HG02763 (cell line): ENCODE results near the gene ARHGAP12.

ENCODE experiments used
- ATAC-seq: cut with Tn5 transposase; IDR thresholded peaks from one replicate; pipeline ENCODE4 v1.9.1; 2021; ENCODE audit warnings: mild to moderate bottlenecking, moderate library complexity; ENCODE audit not compliant: unreplicated experiment

Gene ARHGAP12

GRCh38 chr10:31829776-31830175, 98.9 kb downstream of the ARHGAP12 start:
- no peak for ATAC-seq

- no peak for ATAC-seq
These were observed 105.3 kb downstream of the ARHGAP12 start for GRCh38 chr10:31823358-31823757.

- no peak for ATAC-seq
These were observed 105.9 kb downstream of the ARHGAP12 start for GRCh38 chr10:31822616-31823318.

GRCh38 chr10:31822150-31822549, 106.5 kb downstream of the ARHGAP12 start:
- no peak for ATAC-seq

GRCh38 chr10:31820778-31821369, 107.8 kb downstream of the ARHGAP12 start:
- ATAC-seq = no peak

GRCh38 chr10:31820096-31820495, 108.5 kb downstream of the ARHGAP12 start:
- no peak for ATAC-seq

- ATAC-seq = no peak
These were observed 109.2 kb downstream of the ARHGAP12 start for GRCh38 chr10:31819391-31819820.

GRCh38 chr10:31816318-31816717, 112.3 kb downstream of the ARHGAP12 start:
- no peak for ATAC-seq

GRCh38 chr10:31808258-31809218, 120.1 kb downstream of the ARHGAP12 start:
- ATAC-seq = no peak

GRCh38 chr10:31804352-31804810, 124.2 kb downstream of the ARHGAP12 start:
- ATAC-seq = no peak

GRCh38 chr10:31803606-31804351, 124.9 kb downstream of the ARHGAP12 start:
- ATAC-seq = no peak

GRCh38 chr10:31799181-31799580, 129.4 kb downstream of the ARHGAP12 start:
- ATAC-seq = no peak

GRCh38 chr10:31792745-31793144, 135.9 kb downstream of the ARHGAP12 start:
- ATAC-seq = no peak

GRCh38 chr10:31789555-31789954, 139.1 kb downstream of the ARHGAP12 start:
- no peak for ATAC-seq

- no peak for ATAC-seq
These were observed 145.9 kb downstream of the ARHGAP12 start for GRCh38 chr10:31782701-31783100.

GRCh38 chr10:31780717-31781116, 147.9 kb downstream of the ARHGAP12 start:
- ATAC-seq = no peak

- ATAC-seq = no peak
These were observed 150.0 kb downstream of the ARHGAP12 start for GRCh38 chr10:31778627-31779026.

GRCh38 chr10:31776159-31776558, 152.5 kb downstream of the ARHGAP12 start:
- ATAC-seq = no peak

- no peak for ATAC-seq
These were observed 153.5 kb downstream of the ARHGAP12 start for GRCh38 chr10:31774928-31775650.

- no peak for ATAC-seq
These were observed 154.2 kb downstream of the ARHGAP12 start for GRCh38 chr10:31774299-31774900.
